Heart left ventricle (tissue), 16 donors: ENCODE measurements around the gene ZNF423. TPM values are rescaled to one million over a fixed set of nuclear protein-coding genes. Genes with fewer than 3 reads are reported as not detected.

Source experiments
- ATAC-seq, 4 donors: fragments of 200-7000 bp; cut with Tn5 transposase; one replicate each; pipeline ENCODE4 v1.9.1; 2020 to 2022; ENCODE audit warnings: moderate library complexity in 4 of 4, mild to moderate bottlenecking in 3 of 4, moderate number of reproducible peaks in 1 of 4
- DNase-seq, 5 donors: peaks; one replicate each; pipeline ENCODE4 v3.0.0-alpha.2; 2020
- H3K27ac ChIP-seq, 12 donors: fragments of 200-600 bp; sonication (generic) in 4 of 12; one replicate each; pipeline versions ENCODE4 v1.5.0 to v1.8.0; 2016 to 2022; ENCODE audit warnings: mild to moderate bottlenecking in 2 of 12
- H3K27me3 ChIP-seq, 9 donors: fragments of 200-600 bp; sonication (generic) in 2 of 9; one replicate each; pipeline versions ENCODE4 v1.5.1 to v1.8.0; 2016 to 2022; ENCODE audit warnings: mild to moderate bottlenecking in 3 of 9
- H3K36me3 ChIP-seq, 9 donors: fragments of 200-600 bp; sonication (generic) in 2 of 9; one replicate each; pipeline versions ENCODE4 v1.5.0 to v1.8.0; 2018 to 2022; ENCODE audit warnings: mild to moderate bottlenecking in 2 of 9
- H3K4me1 ChIP-seq, 12 donors: fragments of 200-600 bp; sonication (generic) in 4 of 12; one replicate each; pipeline versions ENCODE4 v1.5.0 to v1.8.0; 2016 to 2022; ENCODE audit warnings: mild to moderate bottlenecking in 3 of 12
- H3K4me3 ChIP-seq, 12 donors: fragments of 200-600 bp; sonication (generic) in 4 of 12; one replicate each; pipeline versions ENCODE4 v1.5.0 to v1.8.0; 2017 to 2022; ENCODE audit warnings: mild to moderate bottlenecking in 9 of 12, moderate library complexity in 4 of 12
- H3K9me3 ChIP-seq, 12 donors: fragments of 200-600 bp; sonication (generic) in 4 of 12; one replicate each; pipeline versions ENCODE4 v1.5.0 to v1.8.0; 2016 to 2022; ENCODE audit warnings: mild to moderate bottlenecking in 1 of 12
- CTCF ChIP-seq, 12 donors: fragments of 200-600 bp; sonication (generic) in 4 of 12; IDR thresholded peaks; one replicate each; pipeline versions ENCODE4 v1.5.0 to v1.8.0; 2018 to 2022; ENCODE audit warnings: antibody characterized with exemption in 12 of 12, mild to moderate bottlenecking in 5 of 12
- POLR2A ChIP-seq, 2 donors: fragments of 450-650 bp; IDR thresholded peaks; one replicate each; pipeline ENCODE4 v1.6.1; 2017; ENCODE audit warnings: antibody characterized with exemption in 2 of 2, mild to moderate bottlenecking in 2 of 2, moderate library complexity in 2 of 2
- WGBS, 4 donors: extraction: QIAGEN DNeasy Blood & Tissue Kit in 2 of 4; methylation state at CpG; one replicate each; pipeline versions ENCODE4 v1.1.5 to v1.1.7; 2013 to 2018; 5-methylcytosine and 5-hydroxymethylcytosine counted together
- intact Hi-C, 10 donors: fragments of 100-400 bp; cut with DNase I; formaldehyde crosslinking; loops; one replicate each; pipeline versions ENCODE4 v1.11.1 to v1.14.2; 2022
- polyA plus RNA-seq, 2 donors: library from polyadenylated mRNA; stranded (reverse); fragments of 200-250 nt; gene quantifications; one replicate each; pipeline ENCODE4 v1.2.3, GENCODE V29; 2013
- total RNA-seq, 9 donors: library from RNA; depleted of rRNA in 2 of 9; stranded (reverse); fragments of >200 nt in 2 of 9; fragmentation: NEBNext Ultra II Directional in 3 of 9; extraction: Animal tissue kit (Norgen Biotek cat#: 25700) in 3 of 9; gene quantifications; one replicate each; pipeline versions ENCODE4 v1.1.0 to v1.2.4, GENCODE V29; 2016 to 2023
- donor health status: ischemic (EF 13 %, LVEDD 7.1; RV severe dilation, severe dysfunction).
- donor health status: healthy with polysubstance abuse.
- donor health status: DM: no; HTN: yes; CAD: no.
- donor health status: DM: no; HTN: no; CAD: no.
- donor health status: ischemic (EF 25% LVEDD 6.9; RV normal size, moderate dysfunction).
- donor health status: ischemic (EF 25% LVEDD 5.7; RV mildly dilated, moderate dysfunction).
- donor health status: healthy.
- donor health status: DM: yes; HTN: yes; CAD: no.
- donor health status: ischemic (EF 35%, LVEDD 5.7; RV mildly dilated, moderate dysfunction).
- donor health status: nonischemic (EF 11% LVEDD 7.7; RV severe dilation, severe dysfunction).
- donor health status: DM: yes; HTN: yes; CAD: no.
- donor health status: PGD.
- donor health status: ischemic (EF 29% LVEDD 5.4; RV normal size, mild dysfunction).
- donor health status: nonischemic (EF 23%, LVEDD 6.1; RV moderate dilation, normal function).

The ZNF423 gene
- total and polyA plus RNA-seq, 11 donors = 1.8 to 10.4 (median 5.7) TPM

- H3K9me3 ChIP-seq = peaks cover 0 to 3% (median 0%) of the 10 kb centered on the region in 12 donors
- H3K27ac ChIP-seq = peak overlapping the region in 1 of 12 donors; percentile 34
- no peaks in the 10 kb centered on the region for H3K27me3 ChIP-seq
- ATAC-seq (peak; percentile 99 to 100 (median 100)), DNase-seq (peak; percentile 70 to 89 (median 77))
- H3K4me3 ChIP-seq = peak overlapping the region in 10 of 12 donors; percentile 2 to 44 (median 24)
- no peaks in the 10 kb centered on the region for H3K36me3 ChIP-seq
- peaks cover 0 to 13% (median 6%) of the 10 kb centered on the region in 12 donors for H3K4me1 ChIP-seq
- WGBS, 4 donors = 1 to 17% (median 3%) methylated on average over 18 of the region's 18 CpGs
- intact Hi-C loops = loop anchor here in 2 of 10 donors (5.0 to 10.0 kb wide), 2 partner anchors 72 to 270 kb away; no protein-coding TSS in a partner anchor
- no peak for TF ChIP-seq POLR2A (IDR thresholded peaks at IDR 0.05)
- TF ChIP-seq CTCF (IDR thresholded peaks at IDR 0.05) = no peak
Observed at GRCh38 chr16:49484451-49484849, 371.5 kb downstream of the ZNF423 start.

GRCh38 chr16:49483651-49484450 is 372.1 kb downstream of the ZNF423 start:
- Histone ChIP-seq H3K36me3 (no peaks in the 10 kb centered on the region), H3K9me3 (peaks cover 0 to 3% (median 0%) of the 10 kb centered on the region in 12 donors), H3K4me3 (peak overlapping the region in 9 of 12 donors; percentile 2 to 44 (median 28)), H3K27me3 (no peaks in the 10 kb centered on the region), H3K4me1 (peaks cover 0 to 13% (median 6%) of the 10 kb centered on the region in 12 donors), H3K27ac (no peak overlapping the region)
- no peak for TF ChIP-seq POLR2A (IDR thresholded peaks at IDR 0.05)
- no peak for TF ChIP-seq CTCF (IDR thresholded peaks at IDR 0.05)
- 51 to 57% (median 52%) methylated on average over 22 of the region's 22 CpGs for WGBS, 4 donors
- DNase-seq = no peak
- intact Hi-C loops = loop anchor here in 2 of 10 donors (5.0 to 10.0 kb wide), 2 partner anchors 72 to 271 kb away; no protein-coding TSS in a partner anchor
- peak in 1 of 4 donors; percentile 7 for ATAC-seq

- DNase-seq (no peak), ATAC-seq (no peak)
- TF ChIP-seq CTCF (IDR thresholded peaks at IDR 0.05) (no peak), POLR2A (IDR thresholded peaks at IDR 0.05) (no peak)
- H3K27me3 ChIP-seq = no peaks in the 10 kb centered on the region
- no peaks in the 10 kb centered on the region for H3K36me3 ChIP-seq
- H3K4me1 ChIP-seq = peaks cover 0 to 13% (median 6%) of the 10 kb centered on the region in 12 donors
- no peak overlapping the region for H3K27ac ChIP-seq
- intact Hi-C loops = loop anchor here in 2 of 10 donors (5.0 to 10.0 kb wide), 2 partner anchors 71 to 272 kb away; no protein-coding TSS in a partner anchor
- 86 to 92% (median 89%) methylated on average over 9 of the region's 9 CpGs for WGBS, 4 donors
- no peak overlapping the region for H3K4me3 ChIP-seq
- H3K9me3 ChIP-seq = peaks cover 0 to 3% (median 0%) of the 10 kb centered on the region in 12 donors
Observed at GRCh38 chr16:49483251-49483650, 372.7 kb downstream of the ZNF423 start.

- Histone ChIP-seq H3K27ac (no peak overlapping the region), H3K36me3 (no peaks in the 10 kb centered on the region), H3K4me1 (peaks cover 0 to 13% (median 6%) of the 10 kb centered on the region in 12 donors), H3K9me3 (peaks cover 0 to 3% (median 0%) of the 10 kb centered on the region in 12 donors), H3K27me3 (peaks cover 0 to 3% (median 0%) of the 10 kb centered on the region in 9 donors), H3K4me3 (no peak overlapping the region)
- no peak for DNase-seq
- intact Hi-C loops = loop anchor here in 2 of 10 donors (5.0 to 10.0 kb wide), 2 partner anchors 70 to 272 kb away; no protein-coding TSS in a partner anchor
- ATAC-seq = no peak
- TF ChIP-seq POLR2A (IDR thresholded peaks at IDR 0.05) = no peak
- no peak for TF ChIP-seq CTCF (IDR thresholded peaks at IDR 0.05)
- WGBS, 4 donors = 61 to 73% (median 67%) methylated on average over 8 of the region's 8 CpGs
Observed at GRCh38 chr16:49482690-49483089, 373.2 kb downstream of the ZNF423 start.
